Suprapubic skin (tissue), 4 donors: ENCODE measurements around the gene ATP5F1B. TPM values are rescaled to one million over a fixed set of nuclear protein-coding genes. Genes with fewer than 3 reads are reported as not detected.

Source experiments
- DNase-seq, 2 donors: peaks; one replicate each; pipeline ENCODE4 v3.0.0-alpha.2; 2019; ENCODE audit warnings: low spot score in 2 of 2
- H3K27ac ChIP-seq: fragments of 200-600 bp; sonication (generic); one replicate; pipeline ENCODE4 v1.5.1; 2019
- H3K27me3 ChIP-seq: fragments of 200-600 bp; sonication (generic); one replicate; pipeline ENCODE4 v1.5.1; 2019
- H3K36me3 ChIP-seq: fragments of 200-600 bp; sonication (generic); one replicate; pipeline ENCODE4 v1.5.1; 2019
- H3K4me1 ChIP-seq: fragments of 200-600 bp; sonication (generic); one replicate; pipeline ENCODE4 v1.5.1; 2019
- H3K4me3 ChIP-seq: fragments of 200-600 bp; sonication (generic); one replicate; pipeline ENCODE4 v1.5.1; 2019; ENCODE audit warnings: mild to moderate bottlenecking
- H3K9me3 ChIP-seq: fragments of 200-600 bp; sonication (generic); one replicate; pipeline ENCODE4 v1.5.1; 2019
- CTCF ChIP-seq, 2 donors: fragments of 200-600 bp in 1 of 2; fragments of 450-650 bp in 1 of 2; sonication (generic) in 1 of 2; IDR thresholded peaks; one replicate each; pipeline ENCODE4 v1.5.1; 2016 to 2019; ENCODE audit warnings: antibody characterized with exemption in 2 of 2, mild to moderate bottlenecking in 1 of 2, moderate library complexity in 1 of 2
- EP300 ChIP-seq: sonication (generic); formaldehyde crosslinking; IDR thresholded peaks from one replicate; pipeline ENCODE4 v1.6.1; 2017; ENCODE audit warnings: antibody characterized with exemption
- POLR2A ChIP-seq, 2 donors: fragments of 450-650 bp; IDR thresholded peaks; one replicate each; pipeline ENCODE4 v1.6.1; 2017; ENCODE audit warnings: antibody characterized with exemption in 2 of 2, mild to moderate bottlenecking in 2 of 2, moderate library complexity in 2 of 2
- POLR2AphosphoS5 ChIP-seq, 3 donors: sonication (generic); formaldehyde crosslinking; IDR thresholded peaks; one replicate each; pipeline ENCODE4 v1.6.1; 2017; ENCODE audit warnings: antibody characterized with exemption in 3 of 3
- WGBS: methylation state at CpG from one replicate; pipeline ENCODE4 v1.1.5; 2018; 5-methylcytosine and 5-hydroxymethylcytosine counted together
- total RNA-seq, 4 donors: library from RNA; depleted of rRNA; stranded (reverse); fragments of >200 nt; gene quantifications; one replicate each; pipeline ENCODE4 v1.1.0, GENCODE V29; 2016

The ATP5F1B gene
- total RNA-seq, 4 donors from 2014 or later = 423 to 515 (median 438) TPM

- Histone ChIP-seq H3K4me1 (peaks cover 29% of the 10 kb centered on the region), H3K27me3 (no peaks in the 10 kb centered on the region), H3K4me3 (no peak overlapping the region), H3K9me3 (no peaks in the 10 kb centered on the region), H3K36me3 (peaks cover 36% of the 10 kb centered on the region), H3K27ac (no peak overlapping the region)
- TF ChIP-seq CTCF (IDR thresholded peaks at IDR 0.05) = no peak
- no peak for TF ChIP-seq POLR2AphosphoS5 (IDR thresholded peaks at IDR 0.05)
- TF ChIP-seq POLR2A (IDR thresholded peaks at IDR 0.05) = no peak
- no peak for TF ChIP-seq EP300
- DNase-seq = no peak
- 86% methylated on average over 1 of the region's 1 CpG for WGBS
These were observed 23.2 kb downstream of the ATP5F1B start for GRCh38 chr12:56622535-56622934.

GRCh38 chr12:56616925-56617324, 28.9 kb downstream of the ATP5F1B start:
- TF ChIP-seq POLR2AphosphoS5 (IDR thresholded peaks at IDR 0.05) (no peak), CTCF (IDR thresholded peaks at IDR 0.05) (no peak), POLR2A (IDR thresholded peaks at IDR 0.05) (no peak), EP300 (no peak)
- no peaks in the 10 kb centered on the region for H3K4me1 ChIP-seq

GRCh38 chr12:56616244-56616643, 29.5 kb downstream of the ATP5F1B start:
- 87% methylated on average over 3 of the region's 3 CpGs for whole genome bisulfite sequencing
- Histone ChIP-seq H3K36me3 (peaks cover 92% of the 10 kb centered on the region), H3K27ac (no peak overlapping the region), H3K4me3 (no peak overlapping the region), H3K4me1 (no peaks in the 10 kb centered on the region), H3K9me3 (no peaks in the 10 kb centered on the region), H3K27me3 (no peaks in the 10 kb centered on the region)
- TF ChIP-seq EP300 = no peak
- TF ChIP-seq POLR2AphosphoS5 (IDR thresholded peaks at IDR 0.05) = no peak
- no peak for TF ChIP-seq CTCF (IDR thresholded peaks at IDR 0.05)
- TF ChIP-seq POLR2A (IDR thresholded peaks at IDR 0.05) = no peak
- no peak for DNase-seq

More at GRCh38 chr12:56616925-56617324, 28.9 kb downstream of the ATP5F1B start:
- H3K9me3 ChIP-seq = no peaks in the 10 kb centered on the region
- peaks cover 89% of the 10 kb centered on the region for H3K36me3 ChIP-seq
- DNase-seq = no peak
- no peaks in the 10 kb centered on the region for H3K27me3 ChIP-seq
- H3K4me3 ChIP-seq = no peak overlapping the region
- no peak overlapping the region for H3K27ac ChIP-seq

GRCh38 chr12:56614627-56615026, 31.2 kb downstream of the ATP5F1B start:
- WGBS = 52% methylated on average over 8 of the region's 8 CpGs
- Histone ChIP-seq H3K27ac (no peak overlapping the region), H3K4me1 (no peaks in the 10 kb centered on the region), H3K27me3 (no peaks in the 10 kb centered on the region), H3K36me3 (peaks cover 94% of the 10 kb centered on the region), H3K4me3 (no peak overlapping the region), H3K9me3 (no peaks in the 10 kb centered on the region)
- DNase-seq = no peak
- TF ChIP-seq CTCF (IDR thresholded peaks at IDR 0.05) (no peak), POLR2A (IDR thresholded peaks at IDR 0.05) (no peak), POLR2AphosphoS5 (IDR thresholded peaks at IDR 0.05) (no peak), EP300 (no peak)

- 96% methylated on average over 3 of the region's 3 CpGs for WGBS
- no peaks in the 10 kb centered on the region for H3K9me3 ChIP-seq
- no peak for DNase-seq
- peaks cover 100% of the 10 kb centered on the region for H3K36me3 ChIP-seq
- TF ChIP-seq POLR2AphosphoS5 (IDR thresholded peaks at IDR 0.05) (no peak), CTCF (IDR thresholded peaks at IDR 0.05) (no peak), EP300 (no peak), POLR2A (IDR thresholded peaks at IDR 0.05) (no peak)
- no peak overlapping the region for H3K4me3 ChIP-seq
- no peaks in the 10 kb centered on the region for H3K27me3 ChIP-seq
- peaks cover 3% of the 10 kb centered on the region for H3K4me1 ChIP-seq
- H3K27ac ChIP-seq = no peak overlapping the region
These were observed 41.4 kb downstream of the ATP5F1B start for GRCh38 chr12:56604355-56604754.
